Right kidney (tissue), 1 donor: ENCODE measurements around the gene ADGRG1.

Experiments used
- DNase-seq: peaks from one replicate; pipeline ENCODE4 v3.0.0-alpha.2; 2016

ADGRG1 gene

GRCh38 chr16:57684626-57685358 lies 56.4 kb downstream of the ADGRG1 start:
- DNase-seq = no peak

GRCh38 chr16:57685633-57686032 lies 57.2 kb downstream of the ADGRG1 start:
- no peak for DNase-seq

GRCh38 chr16:57686577-57686976 lies 58.1 kb downstream of the ADGRG1 start:
- no peak for DNase-seq

GRCh38 chr16:57687363-57687929 lies 59.0 kb downstream of the ADGRG1 start:
- no peak for DNase-seq

- DNase-seq = no peak
Observed at GRCh38 chr16:57688487-57688986, 60.1 kb downstream of the ADGRG1 start.

GRCh38 chr16:57688987-57689761 lies 60.7 kb downstream of the ADGRG1 start:
- no peak for DNase-seq

GRCh38 chr16:57689762-57690558 lies 61.5 kb downstream of the ADGRG1 start:
- DNase-seq = no peak

GRCh38 chr16:57690782-57691471 lies 62.5 kb downstream of the ADGRG1 start:
- DNase-seq = no peak

GRCh38 chr16:57692636-57693035 lies 64.2 kb downstream of the ADGRG1 start:
- DNase-seq = no peak

- no peak for DNase-seq
Observed at GRCh38 chr16:57693550-57693949, 65.1 kb downstream of the ADGRG1 start.

GRCh38 chr16:57694231-57694724 lies 65.8 kb downstream of the ADGRG1 start:
- DNase-seq = no peak

- peak; percentile 56 for DNase-seq
Observed at GRCh38 chr16:57694725-57695679, 66.6 kb downstream of the ADGRG1 start, which contains the start of gene DRC7. Gene DRC7 (plus strand): TSS chr16:57694806. CDS start chr16:57697950, 3,144 bp downstream.

GRCh38 chr16:57695680-57696069 lies 67.2 kb downstream of the ADGRG1 start:
- no peak for DNase-seq

GRCh38 chr16:57696240-57696639 lies 67.8 kb downstream of the ADGRG1 start:
- DNase-seq = no peak

- no peak for DNase-seq
Observed at GRCh38 chr16:57697896-57698537, 69.6 kb downstream of the ADGRG1 start.

GRCh38 chr16:57698812-57699405 lies 70.5 kb downstream of the ADGRG1 start:
- DNase-seq = no peak

- DNase-seq = no peak
Observed at GRCh38 chr16:57699481-57699880, 71.1 kb downstream of the ADGRG1 start.

GRCh38 chr16:57699899-57700298 lies 71.5 kb downstream of the ADGRG1 start:
- DNase-seq = no peak
